OCI-LY7 (cell line): ENCODE results near the gene ANO2. TPM values are rescaled to one million over a fixed set of nuclear protein-coding genes. Genes with fewer than 3 reads are reported as not detected.

Experiments used
- BruUV-seq: library from RNA; stranded (reverse); fragments of 400-500 nt; replicated peaks from 2 replicates; lab custom pipeline; 2021; lab: Mats Ljungman, UMichigan
- CTCF ChIA-PET: fragments of 300-600 bp; sonication (Branson Sonifier 250); formaldehyde crosslinking; loops from one replicate; lab custom pipeline; 2022; ENCODE audit warnings: antibody characterized with exemption; ENCODE audit not compliant: unreplicated experiment; lab: Charles Lee
- POLR2A ChIA-PET: fragments of 300-600 bp; sonication (Branson Sonifier 250); formaldehyde crosslinking; loops from one replicate; lab custom pipeline; 2022; ENCODE audit warnings: antibody characterized with exemption; lab: Charles Lee
- DNase-seq: peaks from one replicate; pipeline ENCODE4 v3.0.0-alpha.2; 2015; ENCODE audit warnings: low spot score
- H2AFZ ChIP-seq: fragments of 200-600 bp; sonication (generic), shearing (Covaris generic); 2 replicates; pipeline ENCODE4 v1.6.1; 2014; ENCODE audit warnings: mild to moderate bottlenecking, antibody characterized with exemption, low read length, moderate library complexity
- H3K27ac ChIP-seq: fragments of 200-600 bp; sonication (generic); 2 replicates; pipeline ENCODE4 v1.5.1; 2014; ENCODE audit warnings: mixed run types, low read depth, mild to moderate bottlenecking, moderate library complexity, low read length, inconsistent platforms; ENCODE audit not compliant: poor library complexity, severe bottlenecking
- H3K36me3 ChIP-seq: fragments of 200-600 bp; sonication (generic); 2 replicates; pipeline ENCODE4 v1.6.1; 2014; ENCODE audit warnings: mild to moderate bottlenecking, antibody characterized with exemption, low read length, moderate library complexity, mixed read lengths; ENCODE audit not compliant: insufficient read depth
- H3K4me1 ChIP-seq: fragments of 200-600 bp; sonication (generic); 2 replicates; pipeline ENCODE4 v1.5.1; 2014; ENCODE audit warnings: mild to moderate bottlenecking, low read length; ENCODE audit not compliant: insufficient read depth, poor library complexity, severe bottlenecking
- H3K4me2 ChIP-seq: fragments of 200-600 bp; sonication (generic); 2 replicates; pipeline ENCODE4 v1.6.1; 2014; ENCODE audit warnings: mild to moderate bottlenecking, low read length
- H3K4me3 ChIP-seq: fragments of 200-600 bp; sonication (generic); 2 replicates; pipeline ENCODE4 v1.5.1; 2014; ENCODE audit warnings: mild to moderate bottlenecking, low read depth, low read length; ENCODE audit not compliant: poor library complexity, severe bottlenecking
- H3K79me2 ChIP-seq: fragments of 200-600 bp; sonication (generic); 2 replicates; pipeline ENCODE4 v1.6.1; 2016; ENCODE audit warnings: low read depth, mild to moderate bottlenecking, low read length, moderate library complexity, mixed read lengths; ENCODE audit not compliant: insufficient read depth
- H3K9me2 ChIP-seq: fragments of 200-600 bp; sonication (generic); 2 replicates; pipeline ENCODE4 v1.6.1; 2016; ENCODE audit warnings: mild to moderate bottlenecking, low read length, mixed read lengths; ENCODE audit not compliant: insufficient read depth
- H3K9me3 ChIP-seq: fragments of 200-600 bp; sonication (generic); 2 replicates; pipeline ENCODE4 v1.6.1; 2014; ENCODE audit warnings: mild to moderate bottlenecking, mixed run types, low read length, mixed read lengths
- H4K20me1 ChIP-seq: fragments of 200-600 bp; sonication (generic); 2 replicates; pipeline ENCODE4 v1.6.1; 2014; ENCODE audit warnings: mild to moderate bottlenecking, antibody characterized with exemption, low read length, moderate library complexity, mixed read lengths; ENCODE audit not compliant: insufficient read depth
- EZH2phosphoT487 ChIP-seq: fragments of 200-600 bp; sonication (generic); IDR thresholded peaks from 2 replicates; pipeline ENCODE4 v1.6.1; 2018; ENCODE audit warnings: low read depth, borderline replicate concordance, mild to moderate bottlenecking, mixed run types, antibody characterized with exemption, low read length, moderate library complexity, mixed read lengths
- intact Hi-C: fragments of 100-400 bp; cut with micrococcal nuclease; formaldehyde crosslinking; loops from one replicate; pipeline ENCODE4 v1.10.0; 2022; ENCODE audit not compliant: unreplicated experiment
- total RNA-seq, 2 experiments: library from RNA; depleted of rRNA in 1 of 2; stranded (reverse); fragments of >200 nt in 1 of 2; shearing (Covaris generic) in 1 of 2; gene quantifications; 2 replicates each; pipeline ENCODE4 v1.2.3, GENCODE V29; 2014 to 2022
- TF ChIP-seq, protein P1 (sequence below): fragments of 200-600 bp; sonication (generic); conservative IDR thresholded peaks from 2 replicates; pipeline ENCODE4 v1.5.1; 2014; ENCODE audit warnings: mild to moderate bottlenecking, antibody characterized with exemption, low read length, moderate library complexity, mixed read lengths

The ANO2 gene
- total RNA-seq, 2 experiments from 2014 or later = not detected

DNA sequence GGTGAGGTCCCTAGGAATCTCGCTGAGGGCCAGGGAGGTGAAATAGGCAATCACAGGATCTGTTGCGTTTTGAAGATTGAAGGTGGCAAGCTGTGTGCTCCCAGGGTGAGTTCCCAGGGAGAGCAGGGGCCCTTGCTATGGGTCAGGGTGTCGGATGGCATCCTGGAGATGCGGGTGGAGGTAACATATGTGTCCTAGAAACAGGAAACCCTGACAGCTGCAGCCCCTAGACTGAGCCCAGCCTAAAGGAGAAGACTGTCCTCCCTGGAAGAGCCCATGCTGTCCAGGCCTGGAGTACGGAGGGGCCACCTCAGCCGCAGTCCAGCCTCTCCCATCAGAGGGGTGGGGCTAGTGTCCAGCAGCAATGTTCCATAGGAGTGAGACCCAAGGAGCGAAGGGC, 318.9 kb downstream of the ANO2 start:
- no peak overlapping the region for H3K4me3 ChIP-seq
- no peaks in the 10 kb centered on the region for H4K20me1 ChIP-seq
- DNase-seq = no peak
- no peaks in the 10 kb centered on the region for H3K9me2 ChIP-seq
- POLR2A ChIA-PET = no interaction called here
- H3K27ac ChIP-seq = no peak overlapping the region
- CTCF ChIA-PET = no interaction called here
- no peak overlapping the region for H2AFZ ChIP-seq
- TF ChIP-seq, protein P1, sequence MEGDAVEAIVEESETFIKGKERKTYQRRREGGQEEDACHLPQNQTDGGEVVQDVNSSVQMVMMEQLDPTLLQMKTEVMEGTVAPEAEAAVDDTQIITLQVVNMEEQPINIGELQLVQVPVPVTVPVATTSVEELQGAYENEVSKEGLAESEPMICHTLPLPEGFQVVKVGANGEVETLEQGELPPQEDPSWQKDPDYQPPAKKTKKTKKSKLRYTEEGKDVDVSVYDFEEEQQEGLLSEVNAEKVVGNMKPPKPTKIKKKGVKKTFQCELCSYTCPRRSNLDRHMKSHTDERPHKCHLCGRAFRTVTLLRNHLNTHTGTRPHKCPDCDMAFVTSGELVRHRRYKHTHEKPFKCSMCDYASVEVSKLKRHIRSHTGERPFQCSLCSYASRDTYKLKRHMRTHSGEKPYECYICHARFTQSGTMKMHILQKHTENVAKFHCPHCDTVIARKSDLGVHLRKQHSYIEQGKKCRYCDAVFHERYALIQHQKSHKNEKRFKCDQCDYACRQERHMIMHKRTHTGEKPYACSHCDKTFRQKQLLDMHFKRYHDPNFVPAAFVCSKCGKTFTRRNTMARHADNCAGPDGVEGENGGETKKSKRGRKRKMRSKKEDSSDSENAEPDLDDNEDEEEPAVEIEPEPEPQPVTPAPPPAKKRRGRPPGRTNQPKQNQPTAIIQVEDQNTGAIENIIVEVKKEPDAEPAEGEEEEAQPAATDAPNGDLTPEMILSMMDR = no peak
- TF ChIP-seq EZH2phosphoT487 = no peak
- no peaks in the 10 kb centered on the region for H3K36me3 ChIP-seq
- no peak overlapping the region for H3K4me2 ChIP-seq
- intact Hi-C loops = no loop called here
- H3K4me1 ChIP-seq = no peaks in the 10 kb centered on the region
- BruUV-seq = no TSS peak
- H3K79me2 ChIP-seq = no peaks in the 10 kb centered on the region
- no peaks in the 10 kb centered on the region for H3K9me3 ChIP-seq

DNA sequence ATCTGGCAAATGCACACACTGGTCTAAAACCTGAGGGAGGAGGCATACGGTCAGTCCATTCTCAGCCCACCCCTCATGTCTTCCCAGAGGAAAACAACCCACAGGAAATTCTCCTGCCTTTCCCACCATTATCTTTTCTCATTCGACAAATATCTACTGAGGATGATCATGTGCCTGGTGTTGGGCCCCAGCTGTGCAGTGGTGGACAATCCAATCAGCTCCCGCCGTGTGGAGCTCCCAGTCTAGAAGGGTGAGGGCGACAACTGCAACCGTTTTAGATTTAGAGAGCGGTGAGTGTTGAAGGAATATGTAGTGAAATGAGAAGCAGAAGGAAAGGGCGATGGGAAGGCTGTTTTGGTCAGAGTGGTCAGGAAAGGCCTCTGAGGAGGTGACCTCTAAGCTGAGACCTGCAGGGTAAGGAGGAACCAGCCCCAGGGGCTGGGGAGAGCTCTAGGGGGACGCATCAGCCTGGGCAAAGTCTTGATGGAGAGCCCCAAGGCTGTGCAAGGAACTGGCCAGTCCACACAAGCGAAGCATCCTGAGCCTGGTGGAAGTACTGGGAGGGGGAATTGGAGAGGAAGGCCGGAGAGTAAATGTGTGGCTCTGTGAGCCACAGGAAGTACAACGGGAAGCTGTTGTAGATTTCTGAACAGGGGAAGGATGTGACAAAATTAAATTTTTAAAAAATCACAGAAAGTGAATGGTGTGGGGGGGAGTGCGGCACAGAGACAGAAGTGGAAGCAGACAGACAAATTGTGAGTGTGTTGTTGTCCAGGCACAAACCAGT, 320.4 kb downstream of the ANO2 start:
- ChIA-PET CTCF (no interaction called here), POLR2A (interaction anchor here (0.6 to 0.7 kb wide), 2 partner anchors 57 to 847 kb away, joined by 3 to 4 read pairs; no protein-coding TSS in a partner anchor)
- Histone ChIP-seq H3K27ac (no peak overlapping the region), H3K4me1 (no peaks in the 10 kb centered on the region), H3K79me2 (no peaks in the 10 kb centered on the region), H4K20me1 (no peaks in the 10 kb centered on the region), H3K9me2 (no peaks in the 10 kb centered on the region), H3K4me2 (no peak overlapping the region), H3K9me3 (no peaks in the 10 kb centered on the region), H2AFZ (no peak overlapping the region), H3K36me3 (no peaks in the 10 kb centered on the region), H3K4me3 (no peak overlapping the region)
- BruUV-seq = no TSS peak
- intact Hi-C loops = no loop called here
- no peak for DNase-seq
- TF ChIP-seq, protein P1 = no peak
- no peak for TF ChIP-seq EZH2phosphoT487

DNA sequence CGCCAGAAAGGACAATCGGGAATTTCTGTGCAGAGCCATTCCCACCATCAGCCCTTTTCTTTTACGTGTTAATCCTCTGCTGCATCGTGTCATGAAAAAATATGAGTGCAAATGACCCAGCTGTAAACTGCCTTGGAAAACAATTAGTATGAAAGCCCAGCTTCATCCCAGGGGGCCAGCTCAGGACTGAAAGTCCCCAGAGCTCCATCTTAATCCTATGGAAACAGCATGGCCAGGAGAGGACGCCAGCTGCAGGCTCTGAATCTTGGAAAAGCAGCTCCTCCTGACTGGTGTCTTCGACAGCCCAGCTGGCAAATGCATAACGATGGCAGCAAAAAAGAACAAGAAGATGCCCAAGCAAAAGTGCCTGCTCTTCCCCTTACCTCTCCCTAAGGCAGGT, 321.6 kb downstream of the ANO2 start:
- no peaks in the 10 kb centered on the region for H3K79me2 ChIP-seq
- ChIA-PET CTCF (no interaction called here), POLR2A (no interaction called here)
- no peak overlapping the region for H3K27ac ChIP-seq
- no peaks in the 10 kb centered on the region for H3K36me3 ChIP-seq
- no peaks in the 10 kb centered on the region for H3K9me3 ChIP-seq
- H2AFZ ChIP-seq = no peak overlapping the region
- no peak overlapping the region for H3K4me2 ChIP-seq
- TF ChIP-seq, protein P1 = no peak
- no peak for TF ChIP-seq EZH2phosphoT487
- BruUV-seq = no TSS peak
- no peaks in the 10 kb centered on the region for H4K20me1 ChIP-seq
- intact Hi-C loops = no loop called here
- H3K9me2 ChIP-seq = no peaks in the 10 kb centered on the region
- no peak for DNase-seq
- H3K4me1 ChIP-seq = no peaks in the 10 kb centered on the region
- no peak overlapping the region for H3K4me3 ChIP-seq
